Tibial nerve (tissue), 4 donors: ENCODE data around the gene CAMK1D.
"Not testable (repeated sequence)": the region's sequence is repeated elsewhere in the genome, so short reads cannot be mapped to it uniquely, and the experiment has no call there.

Experiments used
- CTCF ChIP-seq, 5 experiments: fragments of 200-600 bp in 3 of 5; fragments of 450-650 bp in 2 of 5; sonication (generic) in 3 of 5; IDR thresholded peaks; one replicate each; pipeline ENCODE4 v1.5.1; 2016 to 2019; ENCODE audit warnings: antibody characterized with exemption in 5 of 5, mild to moderate bottlenecking in 3 of 5, moderate library complexity in 2 of 5
- EP300 ChIP-seq, 2 donors: sonication (generic); formaldehyde crosslinking; IDR thresholded peaks; one replicate each; pipeline ENCODE4 v1.6.1; 2017; ENCODE audit warnings: antibody characterized with exemption in 2 of 2, mild to moderate bottlenecking in 1 of 2
- POLR2A ChIP-seq, 2 donors: fragments of 450-650 bp; IDR thresholded peaks; one replicate each; pipeline ENCODE4 v1.6.1; 2017; ENCODE audit warnings: antibody characterized with exemption in 2 of 2, mild to moderate bottlenecking in 2 of 2, moderate library complexity in 2 of 2

DNA sequence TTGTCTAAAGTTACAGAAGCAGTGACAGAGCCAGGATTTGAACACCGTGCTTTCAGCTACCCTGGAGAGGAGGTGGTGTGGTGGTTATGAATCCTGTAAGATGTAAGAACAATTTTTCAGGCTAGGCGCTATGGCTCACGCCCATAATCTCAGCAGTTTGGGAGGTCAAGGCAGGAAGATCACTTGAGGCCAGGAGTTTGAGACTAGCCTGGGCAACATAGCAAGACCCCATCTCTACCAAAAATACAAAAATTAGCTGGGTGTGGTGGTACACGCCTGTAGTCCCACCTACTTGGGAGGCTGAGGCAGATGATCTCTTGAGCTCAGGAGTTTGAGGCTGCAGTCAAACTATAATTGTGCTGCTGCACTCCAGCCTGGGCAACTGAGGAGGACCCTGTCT lies 48.3 kb upstream of the CAMK1D start:
- TF ChIP-seq CTCF, POLR2A, EP300 (IDR thresholded peaks at IDR 0.05): not testable (repeated sequence)
